Activated T-helper 1 cell treated with anti-CD3 and anti-CD28 coated beads, Interleukin-2, amount 50 U/mL, for 16 hours (primary cell): ENCODE data around the gene CDH4.

ENCODE experiments used
- DNase-seq, 2 donors: peaks; one replicate each; pipeline ENCODE4 v3.0.0-alpha.2; 2020; ENCODE audit warnings: low read depth in 1 of 2, low spot score in 1 of 2

The CDH4 gene

GRCh38 chr20:61832181-61832580 lies 580.1 kb downstream of the CDH4 start:
- DNase-seq: no peak

- no peak for DNase-seq
Observed at GRCh38 chr20:61833807-61834610, 581.9 kb downstream of the CDH4 start.

- no peak for DNase-seq
Observed at GRCh38 chr20:61835301-61835700, 583.2 kb downstream of the CDH4 start.

- no peak for DNase-seq
Observed at GRCh38 chr20:61835791-61836350, 583.8 kb downstream of the CDH4 start.

GRCh38 chr20:61837200-61837599 lies 585.1 kb downstream of the CDH4 start:
- no peak for DNase-seq

- DNase-seq: no peak
Observed at GRCh38 chr20:61839223-61839911, 587.3 kb downstream of the CDH4 start.

- DNase-seq: no peak
Observed at GRCh38 chr20:61839912-61840778, 588.1 kb downstream of the CDH4 start.

GRCh38 chr20:61840779-61841455 lies 588.9 kb downstream of the CDH4 start:
- DNase-seq: no peak

- DNase-seq: no peak
Observed at GRCh38 chr20:61841551-61841950, 589.5 kb downstream of the CDH4 start.

GRCh38 chr20:61841966-61842365 lies 589.9 kb downstream of the CDH4 start:
- DNase-seq: no peak

GRCh38 chr20:61844621-61845020 lies 592.6 kb downstream of the CDH4 start:
- no peak for DNase-seq

GRCh38 chr20:61845233-61845671 lies 593.2 kb downstream of the CDH4 start:
- no peak for DNase-seq

- DNase-seq: no peak
Observed at GRCh38 chr20:61846074-61846473, 594.0 kb downstream of the CDH4 start.

- no peak for DNase-seq
Observed at GRCh38 chr20:61846741-61847419, 594.8 kb downstream of the CDH4 start.

- DNase-seq: no peak
Observed at GRCh38 chr20:61847420-61847748, 595.3 kb downstream of the CDH4 start.

GRCh38 chr20:61847986-61848385 lies 595.9 kb downstream of the CDH4 start:
- no peak for DNase-seq

GRCh38 chr20:61848851-61849250 lies 596.8 kb downstream of the CDH4 start:
- DNase-seq: no peak

- DNase-seq: no peak
Observed at GRCh38 chr20:61849376-61849775, 597.3 kb downstream of the CDH4 start.

GRCh38 chr20:61849822-61850221 lies 597.8 kb downstream of the CDH4 start:
- no peak for DNase-seq

- no peak for DNase-seq
Observed at GRCh38 chr20:61850457-61850856, 598.4 kb downstream of the CDH4 start.
